Measurements from ENCODE around the gene EFNA5. TPM values are rescaled to one million over a fixed set of nuclear protein-coding genes. Genes with fewer than 3 reads are reported as not detected.

EFNA5 gene
- total and polyA plus RNA-seq, 10 of the 15 experiments (the other 5 are each of a cell fraction or from before 2014, with no cell fraction given) = 0.19 to 12.6 (median 3.9) TPM

DNA sequence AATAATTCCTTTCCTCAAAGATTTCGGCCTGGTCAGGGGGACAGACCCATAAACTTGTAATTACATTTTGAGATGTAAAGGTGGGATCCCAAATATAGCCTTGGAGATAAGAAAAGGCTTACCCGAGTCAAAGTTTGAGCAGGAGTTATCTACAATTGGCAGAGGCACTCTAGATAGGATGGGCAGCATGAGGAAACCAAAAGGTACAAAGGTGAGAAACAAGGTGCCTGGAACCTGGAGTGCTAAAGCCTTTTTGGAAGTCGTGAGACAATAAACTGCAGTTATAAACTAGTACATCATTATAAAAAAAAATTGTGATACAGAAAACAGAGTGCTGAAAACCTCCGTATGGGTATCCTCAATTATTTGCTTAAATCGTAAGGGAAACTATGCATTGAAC lies 212.4 kb downstream of the EFNA5 start:
- WGBS (ENCODE audit: insufficient coverage, insufficient replicate concordance, low lambda C conversion rate, missing lambda C conversion rate) = 55% methylated on average over 5 of the region's 5 CpGs
- no peak overlapping the region for H3K27ac ChIP-seq (ENCODE audit: control insufficient read depth, insufficient read depth)
- no peaks in the 10 kb centered on the region for H4K20me1 ChIP-seq (ENCODE audit: control insufficient read depth, insufficient read depth)
- no peak overlapping the region for H2AFZ ChIP-seq (ENCODE audit: control insufficient read depth, low read depth, low read length)
- no peak overlapping the region for H3K9ac ChIP-seq (ENCODE audit: control insufficient read depth, insufficient read depth, low read length)
- CTCF ChIA-PET = interaction anchor here (0.5 to 1.1 kb wide), 2 partner anchors 10 to 217 kb away, joined by 3 read pairs; no protein-coding TSS in a partner anchor
- in situ Hi-C loops (cut with MboI) (no loop called here), intact Hi-C loops (cut with micrococcal nuclease; ENCODE audit: unreplicated experiment) (no loop called here)
- SMC1A ChIA-PET (ENCODE audit: uncharacterized antibody, unreplicated experiment) = interaction anchor here (0.7 to 1.1 kb wide), 4 partner anchors 8 to 114 kb away, joined by 3 to 4 read pairs (median 3); no protein-coding TSS in a partner anchor
- FAIRE-seq = no peak
- POLR2A ChIA-PET = no interaction called here
- H3K79me2 ChIP-seq (ENCODE audit: control insufficient read depth, insufficient read depth, low read length) = peaks cover 5% of the 10 kb centered on the region
- ATAC-seq = no peak
- H3K36me3 ChIP-seq (ENCODE audit: control insufficient read depth in 2 of 2, insufficient read depth in 2 of 2, low read length in 1 of 2) = no peaks in the 10 kb centered on the region
- H3K9me3 ChIP-seq (replicated peaks; ENCODE audit: control insufficient read depth, insufficient read depth, low read length) = no peaks in the 10 kb centered on the region; the same call in 2 of the 3 replicates
- H3K4me3 ChIP-seq = no peak overlapping the region
- no TSS peak for BruUV-seq (replicated peaks)
- RAD21 ChIA-PET (ENCODE audit: unreplicated experiment) = no interaction called here
- H3K27me3 ChIP-seq (replicated peaks in 1 of 2; ENCODE audit: control insufficient read depth in 2 of 2, insufficient read depth in 2 of 2, low read length in 1 of 2) = no peaks in the 10 kb centered on the region
- no peak overlapping the region for H3K4me2 ChIP-seq (ENCODE audit: control insufficient read depth, insufficient read depth)
- no peak for TF ChIP-seq POU2F2 (IDR thresholded peaks at IDR 0.05; ENCODE audit: borderline replicate concordance, low read depth, low read length)
- peaks cover 4% of the 10 kb centered on the region for H3K4me1 ChIP-seq (ENCODE audit: control insufficient read depth, insufficient read depth, low read length)
- no peak for DNase-seq (ENCODE audit: low read depth, low spot score)

GRCh38 chr5:107457881-107458280 lies 212.9 kb downstream of the EFNA5 start:
- H3K27me3 ChIP-seq (replicated peaks in 1 of 2; ENCODE audit: control insufficient read depth in 2 of 2, insufficient read depth in 2 of 2, low read length in 1 of 2) = no peaks in the 10 kb centered on the region
- ChIA-PET CTCF (interaction anchor here (0.5 to 1.1 kb wide), 2 partner anchors 10 to 217 kb away, joined by 3 read pairs; no protein-coding TSS in a partner anchor), SMC1A (ENCODE audit: uncharacterized antibody, unreplicated experiment) (interaction anchor here (0.7 to 5.4 kb wide), 7 partner anchors 9 to 115 kb away, joined by 3 to 22 read pairs (median 3); no protein-coding TSS in a partner anchor), RAD21 (ENCODE audit: unreplicated experiment) (interaction anchor here (1.0 kb wide), 1 partner anchor 17 kb away, joined by 4 read pairs; no protein-coding TSS in a partner anchor), POLR2A (no interaction called here)
- H3K9me3 ChIP-seq (replicated peaks; ENCODE audit: control insufficient read depth, insufficient read depth, low read length) = no peaks in the 10 kb centered on the region; the same call in 2 of the 3 replicates
- H3K4me3 ChIP-seq = no peak overlapping the region
- peaks cover 4% of the 10 kb centered on the region for H3K4me1 ChIP-seq (ENCODE audit: control insufficient read depth, insufficient read depth, low read length)
- H2AFZ ChIP-seq (ENCODE audit: control insufficient read depth, low read depth, low read length) = no peak overlapping the region
- WGBS (ENCODE audit: insufficient coverage, insufficient replicate concordance, low lambda C conversion rate, missing lambda C conversion rate) = 14% methylated on average over 3 of the region's 3 CpGs
- H3K9ac ChIP-seq (ENCODE audit: control insufficient read depth, insufficient read depth, low read length) = no peak overlapping the region
- no peak for FAIRE-seq
- H3K4me2 ChIP-seq (ENCODE audit: control insufficient read depth, insufficient read depth) = no peak overlapping the region
- H3K36me3 ChIP-seq (ENCODE audit: control insufficient read depth in 2 of 2, insufficient read depth in 2 of 2, low read length in 1 of 2) = no peaks in the 10 kb centered on the region
- DNase-seq (ENCODE audit: low read depth, low spot score) = no peak
- TF ChIP-seq NBN (IDR thresholded peaks at IDR 0.05) (no peak), GABPA (IDR thresholded peaks at IDR 0.05; ENCODE audit: low read depth) (no peak), STAT1 (conservative IDR thresholded peaks at IDR 0.05) (no peak), NR2C1 (IDR thresholded peaks at IDR 0.05) (no peak), MTA3 (IDR thresholded peaks at IDR 0.05; ENCODE audit: borderline replicate concordance, low read length) (no peak), SRF (IDR thresholded peaks at IDR 0.05; ENCODE audit: low read depth in 2 of 2, low read length in 2 of 2) (no peak)
- ATAC-seq = no peak
- intact Hi-C loops (cut with micrococcal nuclease; ENCODE audit: unreplicated experiment) = no loop called here
- no TSS peak for BruUV-seq (replicated peaks)
- in situ Hi-C loops (cut with MboI) = no loop called here
- H4K20me1 ChIP-seq (ENCODE audit: control insufficient read depth, insufficient read depth) = no peaks in the 10 kb centered on the region
- H3K79me2 ChIP-seq (ENCODE audit: control insufficient read depth, insufficient read depth, low read length) = peaks cover 5% of the 10 kb centered on the region
- no peak overlapping the region for H3K27ac ChIP-seq (ENCODE audit: control insufficient read depth, insufficient read depth)
